Spleen (tissue), 13 donors: ENCODE measurements around the gene BAG2. TPM values are rescaled to one million over a fixed set of nuclear protein-coding genes. Genes with fewer than 3 reads are reported as not detected.

ENCODE experiments used
- DNase-seq: peaks from one replicate; pipeline ENCODE4 v3.0.0-alpha.2; 2020
- H3K27ac ChIP-seq, 8 donors: fragments of 200-600 bp; sonication (generic) in 7 of 8; 1 replicate in 4 of 8; 2 replicates in 4 of 8; pipeline versions ENCODE4 v1.5.0 to v1.8.0; 2016 to 2021; ENCODE audit warnings: inconsistent platforms in 4 of 8, mild to moderate bottlenecking in 4 of 8, moderate library complexity in 1 of 8
- H3K27me3 ChIP-seq, 7 donors: fragments of 200-600 bp; sonication (generic) in 6 of 7; replicated peaks in 1 of 7; 1 replicate in 4 of 7; 2 replicates in 3 of 7; pipeline versions ENCODE4 v1.5.0 to v1.8.0; 2016 to 2021; ENCODE audit warnings: inconsistent platforms in 3 of 7, mild to moderate bottlenecking in 1 of 7
- H3K36me3 ChIP-seq, 6 donors: fragments of 200-600 bp; sonication (generic) in 5 of 6; 1 replicate in 4 of 6; 2 replicates in 2 of 6; pipeline versions ENCODE4 v1.5.0 to v1.8.0; 2016 to 2021; ENCODE audit warnings: inconsistent platforms in 2 of 6
- H3K4me1 ChIP-seq, 6 donors: fragments of 200-600 bp; sonication (generic) in 5 of 6; 1 replicate in 3 of 6; 2 replicates in 3 of 6; pipeline versions ENCODE4 v1.5.0 to v1.8.0; 2016 to 2021; ENCODE audit warnings: inconsistent platforms in 3 of 6
- H3K4me3 ChIP-seq, 8 donors: fragments of 200-600 bp; sonication (generic) in 7 of 8; 1 replicate in 4 of 8; 2 replicates in 4 of 8; pipeline versions ENCODE4 v1.5.0 to v1.8.0; 2016 to 2021; ENCODE audit warnings: inconsistent platforms in 4 of 8, mild to moderate bottlenecking in 4 of 8, moderate library complexity in 2 of 8
- H3K9me3 ChIP-seq, 8 donors: fragments of 200-600 bp; sonication (generic) in 7 of 8; 1 replicate in 4 of 8; 2 replicates in 4 of 8; pipeline versions ENCODE4 v1.5.0 to v1.8.0; 2016 to 2021; ENCODE audit warnings: inconsistent platforms in 4 of 8
- CTCF ChIP-seq, 11 experiments: fragments of 200-600 bp in 7 of 11; fragments of 450-650 bp in 4 of 11; sonication (generic) in 4 of 11; IDR thresholded peaks in 8 of 11; conservative IDR thresholded peaks in 3 of 11; 1 replicate in 7 of 11; 2 replicates in 4 of 11; pipeline versions ENCODE4 v1.4.0 to v1.8.0; 2016 to 2021; ENCODE audit warnings: antibody characterized with exemption in 11 of 11, inconsistent platforms in 4 of 11, mild to moderate bottlenecking in 1 of 11
- POLR2A ChIP-seq, 3 donors: fragments of 450-650 bp; IDR thresholded peaks; one replicate each; pipeline ENCODE4 v1.5.1; 2017; ENCODE audit warnings: antibody characterized with exemption in 3 of 3, mild to moderate bottlenecking in 1 of 3
- POLR2AphosphoS5 ChIP-seq, 3 donors: sonication (generic); formaldehyde crosslinking; IDR thresholded peaks; one replicate each; pipeline ENCODE4 v1.5.1; 2017; ENCODE audit warnings: antibody characterized with exemption in 3 of 3
- WGBS, 5 donors: extraction: QIAGEN DNeasy Blood & Tissue Kit in 3 of 5; methylation state at CpG; one replicate each; pipeline versions ENCODE4 v1.1.5 to v1.1.7; 2013 to 2018; 5-methylcytosine and 5-hydroxymethylcytosine counted together
- intact Hi-C: fragments of 100-400 bp; cut with DNase I; formaldehyde crosslinking; loops from one replicate; pipeline ENCODE4 v1.15.0; 2023; ENCODE audit warnings: low total_unique reads
- long read RNA-seq, 2 donors: transcript quantifications; one replicate each; lab custom pipeline, GENCODE V29; 2026
- polyA plus RNA-seq, 3 donors: library from polyadenylated mRNA; stranded (reverse); fragments of 200-250 nt; gene quantifications; one replicate each; pipeline ENCODE4 v1.2.1, GENCODE V29; 2013
- total RNA-seq, 7 donors: library from RNA; depleted of rRNA in 3 of 7; stranded (reverse); fragments of >200 nt in 3 of 7; fragmentation: NEBNext Ultra II Directional in 4 of 7; extraction: Animal tissue kit (Norgen Biotek cat#: 25700) in 4 of 7; gene quantifications; one replicate each; pipeline versions ENCODE4 v1.1.0 to v1.2.1, GENCODE V29; 2016 to 2021
- donor health status: healthy with polysubstance abuse.
- donor health status: DM: no; HTN: no; CAD: no; lungs with moderate emphysema.
- donor health status: DM: no; HTN: no; CAD: no.
- donor health status: Bipolar disorder and iron deficiency.
- donor health status: healthy.
- donor health status: DM: no; HTN: no; CAD: no.
- donor health status: DM: yes; HTN: yes; CAD: no.

Gene BAG2
- 1 to 10 TPM; 1.6 to 3.8 (median 2.0) TPM for total RNA-seq
- 1 to 10 TPM in 2 of 3 donors, under 1 TPM in 1; 0.98 to 2.0 (median 1.8) TPM for polyA plus RNA-seq
- long read RNA-seq, donor 1, full-length matches to known transcripts: 2 of 2 reads
- long read RNA-seq, donor 1, partial matches to known transcripts: 0 of 2 reads
- long read RNA-seq, donor 1, other reads (novel, unspliced or antisense): 0 of 2 reads
- long read RNA-seq, donor 2, full-length matches to known transcripts: 8 of 8 reads
- long read RNA-seq, donor 2, partial matches to known transcripts: 0 of 8 reads
- long read RNA-seq, donor 2, other reads (novel, unspliced or antisense): 0 of 8 reads

GRCh38 chr6:57172136-57173055 is at the start of gene BAG2:
Gene BAG2, plus strand, starts transcription at chr6:57172326. Its CDS starts 372 bp downstream, at chr6:57172698.
- peak within 1 kb of the TSS; percentile 64 to 93 (median 87) for H3K27ac ChIP-seq

GRCh38 chr6:57123111-57123510 is 49.0 kb upstream of the BAG2 start:
- Histone ChIP-seq H3K4me3 (no peak overlapping the region), H3K36me3 (peaks cover 0 to 26% (median 0%) of the 10 kb centered on the region in 6 donors), H3K4me1 (peaks cover 0 to 6% (median 0%) of the 10 kb centered on the region in 6 donors), H3K27me3 (no peaks in the 10 kb centered on the region), H3K9me3 (peaks cover 0 to 5% (median 0%) of the 10 kb centered on the region in 8 donors), H3K27ac (no peak overlapping the region)
- TF ChIP-seq POLR2A (IDR thresholded peaks at IDR 0.05) (no peak), POLR2AphosphoS5 (IDR thresholded peaks at IDR 0.05) (no peak), CTCF (IDR thresholded peaks at IDR 0.05 in 8 of 11, conservative IDR thresholded peaks at IDR 0.05 in 3 of 11) (no peak)
- no peak for DNase-seq
- WGBS, 5 donors: 95 to 100% (median 95%) methylated on average over 1 of the region's 1 CpG
- intact Hi-C loops: no loop called here

More at GRCh38 chr6:57172136-57173055, at the start of gene BAG2:
- H3K4me1 ChIP-seq: peaks cover 4 to 30% (median 20%) of the 10 kb centered on the region in 6 donors
- peak; percentile 83 to 90 (median 88) for TF ChIP-seq POLR2AphosphoS5 (IDR thresholded peaks at IDR 0.05)
- TF ChIP-seq CTCF (IDR thresholded peaks at IDR 0.05 in 8 of 11, conservative IDR thresholded peaks at IDR 0.05 in 3 of 11): peak in 8 of 11 experiments; percentile 12 to 50 (median 35)
- peak in 1 of 3 donors; percentile 41 for TF ChIP-seq POLR2A (IDR thresholded peaks at IDR 0.05)
- DNase-seq: peak; percentile 96
- H3K9me3 ChIP-seq: no peaks in the 10 kb centered on the region
- intact Hi-C loops: loop anchor here (10.0 kb wide), 1 partner anchor 52 kb away; the partner anchor contains the start of gene RAB23
- WGBS, 5 donors: 0 to 1% (median 1%) methylated on average over 30 to 97 of the region's 97 CpGs
- no peaks in the 10 kb centered on the region for H3K27me3 ChIP-seq
- H3K36me3 ChIP-seq: peaks cover 0 to 17% (median 0%) of the 10 kb centered on the region in 6 donors
- peak within 1 kb of the TSS; percentile 55 to 80 (median 64) for H3K4me3 ChIP-seq

GRCh38 chr6:57127763-57128162 is 44.4 kb upstream of the BAG2 start:
- no peaks in the 10 kb centered on the region for H3K4me1 ChIP-seq
- no peak overlapping the region for H3K4me3 ChIP-seq
- peaks cover 0 to 3% (median 0%) of the 10 kb centered on the region in 8 donors for H3K9me3 ChIP-seq
- intact Hi-C loops: loop anchor here (2.0 kb wide), 1 partner anchor 15 kb away; no protein-coding TSS in a partner anchor
- DNase-seq: no peak
- peaks cover 0 to 55% (median 10%) of the 10 kb centered on the region in 6 donors for H3K36me3 ChIP-seq
- TF ChIP-seq POLR2A (IDR thresholded peaks at IDR 0.05) (no peak), POLR2AphosphoS5 (IDR thresholded peaks at IDR 0.05) (no peak), CTCF (IDR thresholded peaks at IDR 0.05 in 8 of 11, conservative IDR thresholded peaks at IDR 0.05 in 3 of 11) (no peak)
- no peaks in the 10 kb centered on the region for H3K27me3 ChIP-seq
- H3K27ac ChIP-seq: no peak overlapping the region
